GM20431 (cell line): Measurements from ENCODE around the gene SH3D21.

Experiments used
- in situ Hi-C: fragments of 300-500 bp; cut with MseI, MboI; formaldehyde crosslinking; loops from one replicate; pipeline ENCODE4 v1.15.0; 2020; ENCODE audit warnings: low sequenced_read_pairs; ENCODE audit not compliant: unreplicated experiment

The SH3D21 gene

DNA sequence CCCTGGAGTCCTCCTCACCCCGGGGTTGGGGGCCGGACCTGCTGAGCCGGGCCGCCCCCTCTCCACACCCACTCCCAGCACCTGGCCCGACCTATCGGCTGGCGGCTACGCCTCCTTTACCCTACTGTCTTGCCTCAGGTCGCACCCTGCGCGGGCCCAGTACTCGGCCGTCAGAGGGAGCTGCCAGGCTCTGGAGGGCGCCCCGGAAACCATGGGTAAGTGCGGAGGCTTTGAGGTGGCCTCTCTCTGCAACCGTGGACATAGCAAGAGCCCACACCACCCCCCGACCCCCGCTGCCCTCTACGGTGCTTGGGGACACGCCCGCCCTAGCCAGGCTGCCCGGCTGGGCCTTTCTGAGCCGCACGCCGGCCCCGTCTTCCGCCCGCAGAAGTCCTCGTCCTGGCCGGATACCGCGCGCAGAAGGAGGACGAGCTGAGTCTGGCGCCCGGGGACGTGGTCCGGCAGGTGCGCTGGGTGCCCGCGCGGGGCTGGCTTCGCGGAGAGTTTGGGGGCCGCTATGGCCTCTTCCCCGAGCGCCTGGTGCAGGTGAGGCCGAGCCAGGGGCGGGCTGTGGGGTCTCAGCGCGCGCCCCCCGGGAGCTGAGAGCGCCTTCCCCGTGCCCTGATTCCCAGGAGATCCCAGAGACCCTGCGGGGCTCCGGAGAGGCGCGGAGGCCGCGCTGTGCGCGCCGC, at the start of gene SH3D21:
TSS of gene SH3D21 (plus strand) at position 159 of the 692 bp plus-strand sequence. CDS start at position 212, 53 bp downstream.
- in situ Hi-C loops: no loop called here

- in situ Hi-C loops: no loop called here
Observed at GRCh38 chr1:36256558-36257374, 49.4 kb upstream of the SH3D21 start.

GRCh38 chr1:36257375-36257767, 48.8 kb upstream of the SH3D21 start:
- in situ Hi-C loops: no loop called here

DNA sequence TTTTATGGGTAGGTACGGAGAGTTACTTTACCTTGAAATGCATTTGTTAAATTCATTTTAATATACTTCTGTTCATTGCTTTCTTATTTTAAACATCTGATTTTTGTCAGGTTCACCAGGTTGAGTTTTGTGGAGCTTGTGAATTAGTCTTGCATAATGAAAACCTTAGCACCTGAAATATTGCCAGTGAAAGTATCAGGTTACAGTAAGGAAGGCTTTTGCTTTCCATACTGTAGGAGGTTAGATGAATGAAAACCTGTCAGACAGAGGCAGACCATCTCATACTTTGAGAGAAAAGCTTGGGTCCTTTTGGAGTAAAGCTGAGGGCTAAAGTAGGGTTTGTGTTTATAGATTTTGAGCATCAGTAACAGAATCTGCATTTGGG, 47.2 kb upstream of the SH3D21 start:
- in situ Hi-C loops: no loop called here

GRCh38 chr1:36268981-36269380, 37.2 kb upstream of the SH3D21 start:
- in situ Hi-C loops: no loop called here

GRCh38 chr1:36269408-36269838, 36.7 kb upstream of the SH3D21 start:
- in situ Hi-C loops: no loop called here

DNA sequence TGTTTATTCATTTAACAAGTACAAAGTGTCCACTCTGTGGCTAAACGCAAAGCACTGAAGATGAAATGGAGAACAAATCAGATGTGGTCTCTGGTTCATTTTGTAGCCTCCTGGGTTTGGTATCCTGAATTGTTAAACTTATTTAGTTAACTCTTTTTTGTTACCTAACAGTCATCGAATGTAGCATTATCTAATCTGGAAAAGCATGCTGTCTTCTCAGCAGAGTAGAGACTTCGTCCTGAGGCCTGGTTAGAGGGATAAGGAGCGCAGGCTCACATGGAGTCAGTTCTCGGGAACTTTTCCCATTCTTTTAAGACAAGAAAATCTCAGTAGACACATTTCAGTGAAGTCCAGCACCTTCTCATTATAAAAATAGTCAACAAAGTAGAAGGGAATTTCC, 33.1 kb upstream of the SH3D21 start:
- in situ Hi-C loops: no loop called here

- in situ Hi-C loops: no loop called here
Observed at GRCh38 chr1:36274201-36274600, 32.0 kb upstream of the SH3D21 start.

DNA sequence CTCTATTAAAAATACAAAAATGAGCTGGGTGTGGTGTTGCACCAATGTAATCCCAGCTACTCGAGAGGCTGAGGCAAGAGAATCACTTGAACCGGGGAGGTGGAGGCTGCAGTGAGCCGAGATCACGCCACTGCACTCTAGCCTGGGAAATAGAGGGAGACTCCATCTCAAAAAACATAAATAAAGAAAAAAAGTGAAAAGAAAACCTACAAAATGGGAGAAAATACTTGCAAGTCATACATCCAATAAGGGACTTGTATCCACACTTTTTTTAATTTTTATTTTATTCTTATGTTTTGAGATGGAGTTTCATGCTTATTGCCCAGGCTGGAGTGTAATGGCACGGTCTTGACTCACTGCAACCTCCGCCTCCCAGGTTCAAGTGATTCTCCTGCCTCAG, 29.5 kb upstream of the SH3D21 start:
- in situ Hi-C loops: no loop called here

- in situ Hi-C loops: no loop called here
Observed at GRCh38 chr1:36279110-36279788, 26.9 kb upstream of the SH3D21 start.

- in situ Hi-C loops: no loop called here
Observed at GRCh38 chr1:36279789-36280296, 26.3 kb upstream of the SH3D21 start.

GRCh38 chr1:36284061-36284460, 22.1 kb upstream of the SH3D21 start:
- in situ Hi-C loops: no loop called here

- in situ Hi-C loops: no loop called here
Observed at GRCh38 chr1:36284517-36284916, 21.7 kb upstream of the SH3D21 start.

DNA sequence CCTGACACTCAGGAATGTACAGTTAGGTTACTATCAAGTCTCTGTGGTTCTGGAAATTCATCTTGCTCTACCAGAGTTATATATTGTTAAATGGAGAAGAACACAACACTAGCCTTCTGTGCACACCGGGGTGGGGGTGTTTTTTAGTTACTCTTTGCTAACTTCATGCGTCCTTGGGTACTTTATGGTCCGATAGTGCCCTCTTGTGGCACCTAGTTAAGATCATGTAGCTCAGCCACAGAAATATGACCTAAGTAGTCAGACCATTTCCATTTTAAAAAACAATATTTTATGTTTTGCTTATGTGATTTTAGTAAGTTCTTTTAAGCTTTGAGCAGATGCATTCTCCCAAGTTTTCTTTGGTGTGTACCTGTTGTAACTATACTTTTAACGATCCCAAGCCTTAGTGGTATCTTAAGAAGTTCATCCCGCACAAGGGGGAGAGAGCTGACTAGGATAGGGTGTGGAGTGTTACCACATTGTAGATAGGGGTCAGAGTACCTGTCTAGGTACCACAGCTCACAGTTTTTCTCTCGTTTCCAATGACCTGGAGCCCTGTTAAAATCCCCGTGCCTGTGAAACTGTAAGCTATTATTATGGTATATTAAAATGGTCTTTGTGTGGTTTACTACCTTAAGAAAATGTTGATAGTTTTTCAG, 20.6 kb upstream of the SH3D21 start:
- in situ Hi-C loops: no loop called here

GRCh38 chr1:36286802-36287201, 19.4 kb upstream of the SH3D21 start:
- in situ Hi-C loops: no loop called here

DNA sequence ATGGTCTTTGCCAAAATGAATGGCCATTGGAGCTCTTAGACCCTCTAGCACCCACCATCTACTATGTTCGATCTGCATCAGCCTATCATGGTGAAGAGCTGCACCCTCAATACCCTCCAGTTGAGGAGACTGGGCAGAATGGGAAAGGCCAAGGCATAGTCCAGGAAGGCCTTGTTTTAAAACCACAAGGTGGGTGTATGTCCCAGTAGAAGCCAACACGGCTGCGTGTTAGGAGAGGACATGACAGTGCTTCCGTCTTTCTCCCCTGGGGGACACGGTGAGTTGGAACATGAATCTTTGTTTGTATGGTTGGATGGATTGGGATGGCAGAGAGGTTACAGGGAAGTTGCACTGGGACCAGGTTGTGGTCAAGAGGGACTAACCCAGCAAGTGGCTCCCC, 18.6 kb upstream of the SH3D21 start:
- in situ Hi-C loops: no loop called here

GRCh38 chr1:36295390-36295789, 10.8 kb upstream of the SH3D21 start:
- in situ Hi-C loops: no loop called here

DNA sequence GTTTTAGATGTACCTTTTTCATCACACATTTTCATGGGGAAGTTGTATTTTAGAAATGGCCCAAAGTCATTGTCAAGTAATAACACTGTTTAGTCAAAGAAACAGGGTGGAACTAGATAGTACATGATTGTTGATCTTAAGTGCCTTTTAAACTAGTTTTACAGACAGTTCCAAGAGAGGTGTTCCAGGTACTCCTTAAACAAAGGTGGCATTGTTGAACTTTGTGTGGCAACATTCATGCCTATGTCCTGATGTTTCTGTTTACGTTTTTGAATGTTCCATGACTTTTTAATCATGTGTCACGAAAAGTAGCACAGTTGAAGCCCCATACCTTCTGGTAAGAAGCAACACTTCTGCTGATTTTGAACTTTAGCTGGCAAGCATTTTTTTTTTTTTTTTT, 9.1 kb upstream of the SH3D21 start:
- in situ Hi-C loops: no loop called here

DNA sequence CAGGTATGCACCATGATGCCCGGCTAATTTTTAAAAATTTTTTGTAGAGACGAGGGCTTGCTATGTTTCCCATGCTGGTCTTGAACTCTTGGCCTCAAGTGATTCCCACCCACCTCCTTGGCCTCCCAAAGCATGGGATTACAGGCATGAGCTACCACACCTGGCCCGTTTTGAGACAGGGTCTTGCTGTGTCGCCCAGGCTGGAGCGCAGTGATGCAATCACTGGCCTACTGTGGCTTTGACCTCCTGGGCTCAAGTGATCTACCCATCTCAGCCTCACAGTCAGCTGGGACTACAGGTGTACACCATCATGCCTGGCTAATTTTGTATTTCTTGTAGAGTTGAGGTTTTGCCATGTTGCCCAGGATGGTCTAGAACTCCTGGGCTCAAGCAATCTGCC, 7.5 kb upstream of the SH3D21 start:
- in situ Hi-C loops: no loop called here

DNA sequence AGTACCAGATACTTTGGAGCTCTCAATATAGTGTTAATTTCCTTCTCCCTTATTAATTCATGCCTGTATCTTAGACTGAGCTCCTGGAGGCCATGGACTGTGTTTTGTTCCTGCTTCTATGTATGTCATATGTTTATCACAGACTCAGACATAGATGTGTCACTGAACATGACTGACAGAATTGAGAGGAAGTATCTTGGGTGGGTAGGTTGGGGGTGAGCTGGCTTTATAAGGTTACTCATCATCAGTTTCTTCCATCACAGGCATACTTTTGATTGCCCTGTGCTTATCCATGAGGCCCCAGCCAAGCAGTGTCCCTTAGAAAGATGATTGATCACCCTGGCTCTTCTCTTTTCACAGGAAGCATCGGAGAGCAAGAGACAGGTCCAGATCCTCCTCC, 5.6 kb upstream of the SH3D21 start:
- in situ Hi-C loops: no loop called here
